HepG2 (cell line): ENCODE measurements around the gene VIT. TPM values are rescaled to one million over a fixed set of nuclear protein-coding genes. Genes with fewer than 3 reads are reported as not detected.

ENCODE experiments used
- BHLHE40 ChIP-seq: IDR thresholded peaks from 2 replicates; pipeline ENCODE4 v1.6.1; 2011; ENCODE audit warnings: low read length, improper control_type of control experiment
- CENPBD1 ChIP-seq: sonication (generic); formaldehyde crosslinking; IDR thresholded peaks from 2 replicates; pipeline ENCODE4 v1.8.0; 2022; ENCODE audit warnings: missing genetic modification reagents, low read depth, mild to moderate bottlenecking, borderline replicate concordance
- CSRNP1 ChIP-seq: sonication (generic); formaldehyde crosslinking; IDR thresholded peaks from 2 replicates; pipeline ENCODE4 v1.8.1; 2023; ENCODE audit warnings: mild to moderate bottlenecking, missing genetic modification reagents
- DNMT1 ChIP-seq: sonication (generic); formaldehyde crosslinking; IDR thresholded peaks from 2 replicates; pipeline ENCODE4 v1.5.1; 2020; ENCODE audit warnings: mild to moderate bottlenecking, missing genetic modification reagents
- DPF2 ChIP-seq: sonication (generic); formaldehyde crosslinking; IDR thresholded peaks from 2 replicates; pipeline ENCODE4 v1.4.0; 2020; ENCODE audit warnings: mild to moderate bottlenecking, low read depth, missing genetic modification reagents, borderline replicate concordance
- FIP1L1 ChIP-seq: fragments of 200-400 bp; formaldehyde crosslinking; IDR thresholded peaks from 2 replicates; pipeline ENCODE4 v1.6.1; 2018; ENCODE audit warnings: low read depth, mild to moderate bottlenecking, low read length, moderate library complexity, borderline replicate concordance; ENCODE audit not compliant: insufficient read depth
- FOXO1 ChIP-seq: sonication (generic); formaldehyde crosslinking; IDR thresholded peaks from 2 replicates; pipeline ENCODE4 v1.4.0; 2020; ENCODE audit warnings: missing genetic modification reagents
- GATAD1 ChIP-seq: IDR thresholded peaks from 2 replicates; pipeline ENCODE4 v1.6.1; 2016; ENCODE audit warnings: missing genetic modification reagents, missing compliant biosample characterization
- MED1 ChIP-seq: sonication (generic); formaldehyde crosslinking; IDR thresholded peaks from 2 replicates; pipeline ENCODE4 v1.4.0; 2020; ENCODE audit warnings: missing genetic modification reagents
- NFE2 ChIP-seq: sonication (generic); formaldehyde crosslinking; IDR thresholded peaks from 2 replicates; pipeline ENCODE4 v1.4.0; 2020; ENCODE audit warnings: missing genetic modification reagents
- POGK ChIP-seq: sonication (generic); formaldehyde crosslinking; conservative IDR thresholded peaks from 2 replicates; pipeline ENCODE4 v1.8.0; 2022; ENCODE audit warnings: mild to moderate bottlenecking, moderate library complexity, missing genetic modification reagents
- RAD21 ChIP-seq: fragments of 450-650 bp; formaldehyde crosslinking; IDR thresholded peaks from 2 replicates; pipeline ENCODE4 v1.5.0; 2020; ENCODE audit warnings: mild to moderate bottlenecking
- RBM39 ChIP-seq: fragments of 200-400 bp; formaldehyde crosslinking; IDR thresholded peaks from one replicate; pipeline ENCODE4 v1.6.1; 2018; ENCODE audit warnings: antibody characterized with exemption, mild to moderate bottlenecking, low read depth, low read length; ENCODE audit not compliant: poor library complexity, severe bottlenecking
- SIX4 ChIP-seq: sonication (generic); formaldehyde crosslinking; IDR thresholded peaks from 2 replicates; pipeline ENCODE4 v1.4.0; 2020; ENCODE audit warnings: missing genetic modification reagents
- SRSF9 ChIP-seq: fragments of 200-400 bp; formaldehyde crosslinking; IDR thresholded peaks from 2 replicates; pipeline ENCODE4 v1.6.1; 2018; ENCODE audit warnings: borderline replicate concordance, mild to moderate bottlenecking, low read depth, low read length; ENCODE audit not compliant: insufficient read depth, poor library complexity, severe bottlenecking
- SYNCRIP ChIP-seq: fragments of 200-400 bp; formaldehyde crosslinking; IDR thresholded peaks from 2 replicates; pipeline ENCODE4 v1.6.1; 2018; ENCODE audit warnings: mild to moderate bottlenecking, low read depth, low read length; ENCODE audit not compliant: insufficient read depth
- TOPORS ChIP-seq: sonication (generic); formaldehyde crosslinking; IDR thresholded peaks from 2 replicates; pipeline ENCODE4 v1.8.0; 2023; ENCODE audit warnings: mild to moderate bottlenecking, missing genetic modification reagents
- ZBTB43 ChIP-seq: sonication (generic); formaldehyde crosslinking; conservative IDR thresholded peaks from 2 replicates; pipeline ENCODE4 v1.4.0; 2020; ENCODE audit warnings: missing genetic modification reagents
- ZNF230 ChIP-seq: sonication (generic); formaldehyde crosslinking; IDR thresholded peaks from 2 replicates; pipeline ENCODE4 v1.4.0; 2020; ENCODE audit warnings: mild to moderate bottlenecking, missing genetic modification reagents
- ZNF235 ChIP-seq: sonication (generic); formaldehyde crosslinking; IDR thresholded peaks from 2 replicates; pipeline ENCODE4 v1.8.1; 2023; ENCODE audit warnings: mild to moderate bottlenecking, missing genetic modification reagents, borderline replicate concordance
- ZNF263 ChIP-seq: sonication (generic); formaldehyde crosslinking; IDR thresholded peaks from 2 replicates; pipeline ENCODE4 v1.4.0; 2020; ENCODE audit warnings: missing genetic modification reagents
- ZNF292 ChIP-seq: sonication (generic); formaldehyde crosslinking; IDR thresholded peaks from 2 replicates; pipeline ENCODE4 v1.8.1; 2022; ENCODE audit warnings: mild to moderate bottlenecking, low read depth, missing genetic modification reagents, borderline replicate concordance
- ZNF331 ChIP-seq: sonication (generic); formaldehyde crosslinking; IDR thresholded peaks from 2 replicates; pipeline ENCODE4 v1.4.0; 2020; ENCODE audit warnings: missing genetic modification reagents
- ZNF607 ChIP-seq: sonication (generic); formaldehyde crosslinking; IDR thresholded peaks from 2 replicates; pipeline ENCODE4 v1.5.1; 2020; ENCODE audit warnings: missing genetic modification reagents, mild to moderate bottlenecking, borderline replicate concordance
- ZNF781 ChIP-seq: sonication (generic); formaldehyde crosslinking; IDR thresholded peaks from 2 replicates; pipeline ENCODE4 v1.5.1; 2020; ENCODE audit warnings: borderline replicate concordance, mild to moderate bottlenecking, missing genetic modification reagents; ENCODE audit errors: not compliant biosample characterization
- ZSCAN25 ChIP-seq: sonication (generic); formaldehyde crosslinking; IDR thresholded peaks from 2 replicates; pipeline ENCODE4 v1.8.0; 2022; ENCODE audit warnings: mild to moderate bottlenecking, missing genetic modification reagents
- polyA plus RNA-seq, 8 experiments: library from polyadenylated mRNA; depleted of rRNA in 3 of 8; stranded (reverse) in 7 of 8; unstranded in 1 of 8; fragments of >200 nt; fragmentation: Illumina TruSeq in 4 of 8; extraction: Trizol in 4 of 8; gene quantifications; 2 replicates each; pipeline versions ENCODE4 v1.2.1 to v1.2.3, GENCODE V29; 2011 to 2016; ENCODE audit warnings: low read depth in 4 of 8, missing spikeins in 1 of 8, mixed read lengths in 1 of 8; ENCODE audit not compliant: insufficient read depth in 1 of 8
- total RNA-seq, 5 experiments: library from RNA; depleted of rRNA; stranded (reverse); fragments of >200 nt; fragmentation: Illumina TruSeq; extraction: Trizol; gene quantifications; 2 replicates each; pipeline ENCODE4 v1.2.3, GENCODE V29; 2016; ENCODE audit warnings: low read depth in 1 of 5

VIT gene
- total and polyA plus RNA-seq, 2 of the 13 experiments (the other 11 are each of a cell fraction or from before 2014, with no cell fraction given): not detected

- TF ChIP-seq ZNF607 (CRISPR knock-in tag) (no peak), NFE2 (CRISPR knock-in tag) (no peak), CENPBD1 (CRISPR knock-in tag) (no peak), GATAD1 (no peak), DNMT1 (no peak), MED1 (CRISPR knock-in tag) (peak; percentile 50; the same call in 1 of the 2 replicates), SRSF9 (no peak), ZBTB43 (CRISPR knock-in tag) (no peak), BHLHE40 (no peak), ZNF781 (no peak), DPF2 (CRISPR knock-in tag) (no peak), RAD21 (no peak), RBM39 (no peak), ZNF292 (no peak), SIX4 (CRISPR knock-in tag) (peak; percentile 26; the same call in 1 of the 2 replicates), POGK (no peak), ZSCAN25 (CRISPR knock-in tag) (no peak), SYNCRIP (no peak), ZNF235 (CRISPR knock-in tag) (no peak), FIP1L1 (no peak), FOXO1 (CRISPR knock-in tag) (no peak), ZNF263 (CRISPR knock-in tag) (no peak), ZNF230 (no peak), CSRNP1 (CRISPR knock-in tag) (no peak), ZNF331 (no peak; the same call in 1 of the 2 replicates), TOPORS (no peak)
Observed at GRCh38 chr2:36658277-36658748, 38.2 kb upstream of the VIT start (continued).
